Measurements from ENCODE around the gene MYO18B. TPM values are rescaled to one million over a fixed set of nuclear protein-coding genes. Genes with fewer than 3 reads are reported as not detected.
A peak's percentile ranks its signal among the peaks of the same experiment; 100 is the strongest.

MYO18B gene
- total RNA-seq, 1 donor from 2014 or later = 12.0 TPM

DNA sequence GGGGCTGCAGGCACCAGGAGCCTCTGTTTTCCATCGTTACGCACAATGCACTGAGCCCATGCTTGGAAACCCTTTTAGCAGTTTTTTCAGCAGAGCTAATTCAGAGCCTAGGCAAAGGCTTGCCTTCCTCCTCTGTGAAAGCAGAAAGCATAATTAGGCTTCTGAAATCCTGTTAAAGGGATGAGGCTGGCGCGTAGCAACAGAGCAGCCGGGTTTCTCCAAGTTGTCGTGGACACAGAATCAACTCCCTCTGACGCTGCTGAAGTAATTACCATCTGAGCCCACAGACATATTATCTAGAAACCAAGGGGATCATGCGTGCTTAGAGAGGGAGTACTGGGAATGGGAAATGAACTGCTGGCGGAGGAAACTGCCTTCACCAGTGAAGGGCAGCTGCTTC is 85.4 kb downstream of the MYO18B start:
- Histone ChIP-seq H3K36me3 (peaks cover 23 to 50% of the 10 kb centered on the region in 2 donors), H3K4me1 (no peaks in the 10 kb centered on the region), H3K9me3 (no peaks in the 10 kb centered on the region), H3K27me3 (no peaks in the 10 kb centered on the region), H3K4me3 (no peak overlapping the region), H3K27ac (no peak overlapping the region)
- intact Hi-C loops (cut with DNase I) = no loop called here
- TF ChIP-seq, protein P1, sequence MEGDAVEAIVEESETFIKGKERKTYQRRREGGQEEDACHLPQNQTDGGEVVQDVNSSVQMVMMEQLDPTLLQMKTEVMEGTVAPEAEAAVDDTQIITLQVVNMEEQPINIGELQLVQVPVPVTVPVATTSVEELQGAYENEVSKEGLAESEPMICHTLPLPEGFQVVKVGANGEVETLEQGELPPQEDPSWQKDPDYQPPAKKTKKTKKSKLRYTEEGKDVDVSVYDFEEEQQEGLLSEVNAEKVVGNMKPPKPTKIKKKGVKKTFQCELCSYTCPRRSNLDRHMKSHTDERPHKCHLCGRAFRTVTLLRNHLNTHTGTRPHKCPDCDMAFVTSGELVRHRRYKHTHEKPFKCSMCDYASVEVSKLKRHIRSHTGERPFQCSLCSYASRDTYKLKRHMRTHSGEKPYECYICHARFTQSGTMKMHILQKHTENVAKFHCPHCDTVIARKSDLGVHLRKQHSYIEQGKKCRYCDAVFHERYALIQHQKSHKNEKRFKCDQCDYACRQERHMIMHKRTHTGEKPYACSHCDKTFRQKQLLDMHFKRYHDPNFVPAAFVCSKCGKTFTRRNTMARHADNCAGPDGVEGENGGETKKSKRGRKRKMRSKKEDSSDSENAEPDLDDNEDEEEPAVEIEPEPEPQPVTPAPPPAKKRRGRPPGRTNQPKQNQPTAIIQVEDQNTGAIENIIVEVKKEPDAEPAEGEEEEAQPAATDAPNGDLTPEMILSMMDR (IDR thresholded peaks at IDR 0.05) = no peak
- no peak for DNase-seq (ENCODE audit: low spot score in 2 of 2)

DNA sequence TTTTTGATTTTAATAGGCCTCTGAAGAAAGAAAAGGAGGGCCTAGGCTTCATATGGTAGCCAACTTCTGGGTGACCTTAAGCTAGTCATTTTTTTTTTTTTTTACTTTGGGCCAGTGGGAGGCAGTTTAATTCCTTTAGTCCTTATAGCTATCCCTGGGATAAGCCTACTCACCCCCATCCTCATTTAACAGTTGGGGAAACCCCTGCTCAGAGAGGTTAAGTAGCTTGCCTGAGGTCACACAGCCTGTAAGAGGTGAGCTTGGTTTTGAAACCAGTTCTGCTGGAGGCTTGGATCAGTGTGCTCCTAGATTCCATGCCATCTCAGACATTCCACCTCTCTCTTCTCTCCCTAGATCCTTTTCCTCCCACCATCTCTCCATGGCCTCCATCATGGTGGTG is 86.4 kb downstream of the MYO18B start:
- intact Hi-C loops (cut with DNase I) = no loop called here
- Histone ChIP-seq H3K36me3 (peaks cover 23 to 58% of the 10 kb centered on the region in 2 donors), H3K27me3 (no peaks in the 10 kb centered on the region), H3K9me3 (no peaks in the 10 kb centered on the region), H3K4me1 (no peaks in the 10 kb centered on the region), H3K4me3 (no peak overlapping the region), H3K27ac (no peak overlapping the region)
- DNase-seq (ENCODE audit: low spot score in 2 of 2) = no peak
- TF ChIP-seq, protein P1 (IDR thresholded peaks at IDR 0.05) = no peak

DNA sequence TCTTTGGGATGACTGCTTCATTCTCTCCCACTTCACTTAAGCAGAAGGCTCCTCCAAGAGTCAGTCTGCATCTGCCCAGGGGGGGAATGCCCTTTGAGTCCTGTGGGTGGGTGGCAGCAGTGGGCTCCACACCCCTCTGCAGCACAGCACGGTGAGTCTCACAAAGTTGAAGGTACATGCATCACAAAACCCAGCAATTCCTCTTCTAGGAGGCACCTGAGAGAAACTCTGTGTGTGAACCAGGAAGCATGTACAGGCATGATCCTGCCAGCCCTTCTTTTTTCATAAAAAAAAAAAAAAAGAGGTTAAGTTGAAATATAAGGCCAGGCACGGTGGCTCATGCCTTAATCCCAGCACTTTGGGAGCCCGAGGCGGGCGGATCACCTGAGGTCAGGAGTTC is 87.2 kb downstream of the MYO18B start:
- Histone ChIP-seq H3K4me3 (no peak overlapping the region), H3K36me3 (peaks cover 23 to 53% of the 10 kb centered on the region in 2 donors), H3K9me3 (no peaks in the 10 kb centered on the region), H3K4me1 (no peaks in the 10 kb centered on the region), H3K27me3 (no peaks in the 10 kb centered on the region), H3K27ac (no peak overlapping the region)
- DNase-seq (ENCODE audit: low spot score in 2 of 2) = no peak
- intact Hi-C loops (cut with DNase I) = no loop called here
- TF ChIP-seq, protein P1 (IDR thresholded peaks at IDR 0.05) = no peak

DNA sequence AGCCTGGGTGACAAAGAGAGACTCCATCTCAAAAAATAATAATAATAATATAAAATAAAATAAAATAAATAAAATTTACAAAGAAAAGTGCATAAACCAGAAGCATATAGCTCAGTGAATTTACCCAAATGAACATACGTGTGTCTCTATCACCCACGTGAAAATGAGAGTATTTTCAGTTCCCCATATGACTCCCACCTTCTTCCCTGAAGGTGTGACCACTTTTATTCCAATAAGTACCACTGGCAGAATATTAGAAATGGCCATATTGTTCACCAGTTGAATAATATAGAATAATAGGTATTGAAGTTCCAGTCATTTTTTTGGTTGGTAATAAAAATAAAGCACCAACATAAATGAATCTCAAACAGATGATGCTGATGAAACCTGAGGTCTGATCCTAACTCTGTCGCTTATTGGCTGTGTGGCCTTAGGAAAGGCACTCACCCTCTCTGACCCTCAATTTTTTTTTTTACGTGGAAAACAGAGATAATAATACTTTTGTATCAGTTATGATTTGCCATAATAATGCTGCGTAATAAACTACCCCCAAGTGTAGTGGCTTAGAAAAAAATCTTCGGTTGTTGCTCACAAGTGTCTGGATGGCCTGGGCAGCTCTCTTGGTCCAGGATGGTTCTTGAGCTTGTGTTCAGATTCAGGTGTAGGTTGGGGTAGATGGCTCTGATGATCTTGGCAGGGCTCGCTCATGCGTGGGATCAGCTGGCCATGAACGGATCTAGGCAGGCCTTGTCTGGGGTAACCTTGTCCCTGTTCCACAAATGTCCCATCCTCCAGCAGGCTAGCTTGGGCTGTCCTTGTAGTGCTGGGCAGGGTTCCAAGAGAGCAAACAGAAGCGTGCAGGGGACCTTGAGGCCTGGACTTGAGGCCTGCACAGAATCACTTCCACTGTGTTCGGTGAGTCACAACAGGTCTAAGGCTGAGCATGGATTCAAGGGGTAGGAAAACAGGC is 88.1 kb downstream of the MYO18B start:
- no peak for DNase-seq (ENCODE audit: low spot score in 2 of 2)
- TF ChIP-seq, protein P1 (IDR thresholded peaks at IDR 0.05) = no peak
- H3K27me3 ChIP-seq = no peaks in the 10 kb centered on the region
- intact Hi-C loops (cut with DNase I) = no loop called here
- H3K36me3 ChIP-seq = peaks cover 23 to 48% of the 10 kb centered on the region in 2 donors
- H3K4me3 ChIP-seq = no peak overlapping the region
- no peaks in the 10 kb centered on the region for H3K4me1 ChIP-seq
- H3K27ac ChIP-seq = no peak overlapping the region
- H3K9me3 ChIP-seq = no peaks in the 10 kb centered on the region

DNA sequence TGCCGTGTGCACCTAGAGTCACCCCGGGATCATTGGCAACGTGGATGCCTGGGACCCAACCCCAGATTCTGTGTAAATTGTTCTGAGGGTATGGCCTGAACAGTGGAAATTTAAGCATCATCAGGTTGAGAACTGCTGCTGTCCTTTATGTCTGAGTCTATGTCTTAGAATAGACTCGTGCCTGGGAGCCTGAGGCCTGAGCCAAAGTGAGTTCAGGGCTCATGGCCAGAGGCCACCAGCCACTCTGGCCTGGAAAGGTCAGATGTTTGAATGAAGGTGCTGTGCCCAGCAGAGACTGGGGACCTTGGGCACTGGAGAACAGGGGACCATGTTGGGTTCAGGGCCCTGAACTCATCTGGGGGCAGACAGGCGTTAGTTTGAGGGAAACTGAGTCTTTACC is 91.1 kb downstream of the MYO18B start:
- no peaks in the 10 kb centered on the region for H3K9me3 ChIP-seq

More for the DNA sequence above, 91.1 kb downstream of the MYO18B start:
- Histone ChIP-seq H3K27ac (no peak overlapping the region), H3K4me3 (no peak overlapping the region), H3K27me3 (no peaks in the 10 kb centered on the region), H3K4me1 (no peaks in the 10 kb centered on the region), H3K36me3 (peaks cover 18 to 52% of the 10 kb centered on the region in 2 donors)
- TF ChIP-seq, protein P1 (IDR thresholded peaks at IDR 0.05) = no peak
- peak in 1 of 2 donors; percentile 31 for DNase-seq (ENCODE audit: low spot score in 2 of 2)
- intact Hi-C loops (cut with DNase I) = no loop called here

All from ascending aorta (tissue), 2 donors.